ENCODE measurements around the gene TBC1D22A. TPM values are rescaled to one million over a fixed set of nuclear protein-coding genes. Genes with fewer than 3 reads are reported as not detected.

TBC1D22A gene
- total RNA-seq, 4 donors from 2014 or later, result 9.2 to 45.3 (median 22.8) TPM

GRCh38 chr22:46961591-46962295 is 199.3 kb downstream of the TBC1D22A start:
- TF ChIP-seq CTCF (IDR thresholded peaks at IDR 0.05) (no peak), POLR2A (IDR thresholded peaks at IDR 0.05) (no peak)
- no peaks in the 10 kb centered on the region for H3K27me3 ChIP-seq
- H3K4me1 ChIP-seq, result no peaks in the 10 kb centered on the region
- no peak for DNase-seq
- intact Hi-C loops (cut with DNase I; ENCODE audit: low total_unique reads), result no loop called here
- no peaks in the 10 kb centered on the region for H3K36me3 ChIP-seq
- no peak overlapping the region for H3K27ac ChIP-seq
- no peaks in the 10 kb centered on the region for H3K9me3 ChIP-seq
- H3K4me3 ChIP-seq, result no peak overlapping the region

- H3K27me3 ChIP-seq, result no peaks in the 10 kb centered on the region
- no peaks in the 10 kb centered on the region for H3K36me3 ChIP-seq
- DNase-seq, result no peak
- no peaks in the 10 kb centered on the region for H3K4me1 ChIP-seq
- no peak overlapping the region for H3K27ac ChIP-seq
- TF ChIP-seq POLR2A (IDR thresholded peaks at IDR 0.05), result no peak
- TF ChIP-seq CTCF (IDR thresholded peaks at IDR 0.05), result no peak
- H3K9me3 ChIP-seq, result no peaks in the 10 kb centered on the region
- intact Hi-C loops (cut with DNase I; ENCODE audit: low total_unique reads), result no loop called here
- H3K4me3 ChIP-seq, result no peak overlapping the region
These were observed 200.0 kb downstream of the TBC1D22A start for GRCh38 chr22:46962406-46962805.

GRCh38 chr22:46963672-46964545 is 201.5 kb downstream of the TBC1D22A start:
- DNase-seq, result no peak
- Histone ChIP-seq H3K27me3 (no peaks in the 10 kb centered on the region), H3K27ac (no peak overlapping the region), H3K4me3 (no peak overlapping the region), H3K9me3 (no peaks in the 10 kb centered on the region), H3K4me1 (no peaks in the 10 kb centered on the region), H3K36me3 (no peaks in the 10 kb centered on the region)
- TF ChIP-seq CTCF (IDR thresholded peaks at IDR 0.05) (no peak), POLR2A (IDR thresholded peaks at IDR 0.05) (no peak)
- intact Hi-C loops (cut with DNase I; ENCODE audit: low total_unique reads), result no loop called here

GRCh38 chr22:46964773-46965550 is 202.5 kb downstream of the TBC1D22A start:
- no peaks in the 10 kb centered on the region for H3K4me1 ChIP-seq
- H3K4me3 ChIP-seq, result no peak overlapping the region
- no peaks in the 10 kb centered on the region for H3K36me3 ChIP-seq
- TF ChIP-seq CTCF (IDR thresholded peaks at IDR 0.05) (no peak), POLR2A (IDR thresholded peaks at IDR 0.05) (no peak)
- intact Hi-C loops (cut with DNase I; ENCODE audit: low total_unique reads), result no loop called here
- H3K27me3 ChIP-seq, result no peaks in the 10 kb centered on the region
- DNase-seq, result no peak
- no peaks in the 10 kb centered on the region for H3K9me3 ChIP-seq
- no peak overlapping the region for H3K27ac ChIP-seq
